HG03442 (cell line): ENCODE results near the gene ANP32E.

Source experiments
- ATAC-seq: cut with Tn5 transposase; IDR thresholded peaks from one replicate; pipeline ENCODE4 v1.9.1; 2021; ENCODE audit warnings: mild to moderate bottlenecking, moderate library complexity; ENCODE audit not compliant: unreplicated experiment

The ANP32E gene

DNA sequence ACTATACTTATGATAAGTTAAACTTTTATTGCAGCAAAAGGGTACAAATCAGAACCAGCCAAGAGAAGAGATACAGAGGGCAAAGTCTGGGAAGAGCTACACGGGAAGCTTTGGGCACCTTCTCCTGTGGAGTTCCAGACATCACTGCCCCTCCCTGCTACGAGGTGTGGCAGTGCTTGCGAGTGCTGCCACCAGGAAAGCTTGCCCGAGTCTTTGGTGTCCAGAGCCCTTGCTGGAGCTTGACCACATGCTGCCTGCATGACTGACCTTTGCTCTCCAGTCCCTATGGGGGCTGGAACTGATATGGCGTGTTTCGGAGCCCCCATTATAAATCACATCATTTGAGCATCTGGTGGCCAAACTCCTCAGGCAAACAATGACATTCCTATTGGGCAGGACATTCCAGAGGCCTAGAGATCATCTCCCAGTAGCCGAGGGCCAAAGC is 62.7 kb downstream of the ANP32E start:
- no peak for ATAC-seq

DNA sequence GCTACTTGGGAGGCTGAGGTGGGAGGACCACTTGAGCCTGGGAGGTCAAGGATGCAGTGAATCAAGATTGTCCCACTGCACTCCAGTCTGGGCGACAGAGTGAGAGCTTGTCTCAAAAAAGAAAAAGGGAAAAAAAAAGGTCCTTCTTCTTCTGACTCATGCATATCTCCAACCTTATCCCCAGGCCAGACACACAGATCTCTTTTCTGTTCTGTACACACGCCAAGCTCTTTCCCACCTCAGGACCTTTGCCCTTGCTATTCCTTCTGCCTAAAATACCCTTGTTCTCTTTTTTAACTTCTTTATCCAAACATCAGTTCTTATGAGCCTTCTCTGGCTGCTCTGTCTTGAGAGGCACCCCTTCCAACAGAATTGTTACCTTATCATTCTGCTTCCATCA is 64.1 kb downstream of the ANP32E start:
- ATAC-seq: no peak

DNA sequence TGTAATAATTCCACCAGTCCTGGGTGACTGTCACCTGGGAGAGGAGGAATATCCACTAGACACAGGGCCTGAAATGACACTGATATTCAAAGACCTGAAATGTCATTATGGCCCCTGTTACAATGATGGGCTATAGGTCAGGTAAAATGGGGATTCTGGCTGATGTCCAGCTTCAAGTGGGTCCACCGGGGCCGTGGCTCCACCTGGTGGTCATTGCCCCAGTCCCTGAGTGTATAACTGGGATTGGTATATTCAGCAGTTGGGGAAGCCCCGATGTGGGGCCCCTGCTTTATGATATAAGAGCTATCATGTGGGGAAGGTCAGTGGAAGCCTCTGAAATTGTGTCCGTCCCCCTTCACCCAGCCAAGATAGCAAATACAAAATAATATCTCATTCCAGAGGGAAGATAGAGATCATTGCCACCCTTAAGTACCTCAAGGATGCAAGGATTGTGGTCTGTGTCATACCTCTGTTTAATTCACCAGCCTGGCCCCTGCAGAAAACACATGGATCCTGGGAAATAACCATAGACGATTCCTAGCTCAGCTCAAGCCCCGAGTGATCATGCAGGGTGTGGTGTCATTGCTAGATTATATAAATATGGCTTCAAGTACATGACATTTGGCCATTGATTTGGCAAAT is 66.8 kb downstream of the ANP32E start:
- ATAC-seq: no peak
